ENCODE measurements around the gene IRAK1. TPM values are rescaled to one million over a fixed set of nuclear protein-coding genes. Genes with fewer than 3 reads are reported as not detected.
"Not testable (repeated sequence)": the region's sequence is repeated elsewhere in the genome, so short reads cannot be mapped to it uniquely, and the experiment has no call there.

The IRAK1 gene
- total RNA-seq, 1 donor, result 99.5 TPM

GRCh38 chrX:154000051-154000450 is 19.7 kb downstream of the IRAK1 start:
- Histone ChIP-seq H3K36me3 (ENCODE audit: insufficient read depth, low read length) (no peaks in the 10 kb centered on the region), H3K27me3 (ENCODE audit: insufficient read depth, low read length) (peaks cover 19% of the 10 kb centered on the region), H3K79me2 (ENCODE audit: insufficient read depth, low read length) (no peaks in the 10 kb centered on the region), H2AFZ (ENCODE audit: low read length) (no peak overlapping the region), H3K4me2 (ENCODE audit: insufficient read depth, low read length) (no peak overlapping the region), H3K9me3 (ENCODE audit: low read depth, low read length) (no peaks in the 10 kb centered on the region), H3K4me1 (ENCODE audit: insufficient read depth, low read length) (peaks cover 10% of the 10 kb centered on the region), H3K27ac (ENCODE audit: low read depth, low read length) (no peak overlapping the region), H3K4me3 (ENCODE audit: insufficient read depth, low read length) (no peak overlapping the region), H4K20me1 (ENCODE audit: insufficient read depth, low read length) (no peaks in the 10 kb centered on the region)
- peak; percentile 42 for DNase-seq (ENCODE audit: insufficient read length, low spot score, missing footprints)
- no peak for TF ChIP-seq CTCF (IDR thresholded peaks at IDR 0.05; ENCODE audit: extremely low read depth, low read depth, low read length)

GRCh38 chrX:153999359-154000037 is 20.2 kb downstream of the IRAK1 start:
- peaks cover 10% of the 10 kb centered on the region for H3K4me1 ChIP-seq (ENCODE audit: insufficient read depth, low read length)
- H3K9me3 ChIP-seq (ENCODE audit: low read depth, low read length), result no peaks in the 10 kb centered on the region
- no peaks in the 10 kb centered on the region for H3K79me2 ChIP-seq (ENCODE audit: insufficient read depth, low read length)
- H2AFZ ChIP-seq (ENCODE audit: low read length), result no peak overlapping the region
- H3K4me3 ChIP-seq (ENCODE audit: insufficient read depth, low read length), result no peak overlapping the region
- H3K4me2 ChIP-seq (ENCODE audit: insufficient read depth, low read length), result no peak overlapping the region
- H3K36me3 ChIP-seq (ENCODE audit: insufficient read depth, low read length), result no peaks in the 10 kb centered on the region
- H3K27ac ChIP-seq (ENCODE audit: low read depth, low read length), result no peak overlapping the region
- H4K20me1 ChIP-seq (ENCODE audit: insufficient read depth, low read length), result no peaks in the 10 kb centered on the region
- peak; percentile 38 for DNase-seq (ENCODE audit: insufficient read length, low spot score, missing footprints)
- no peak for TF ChIP-seq CTCF (IDR thresholded peaks at IDR 0.05; ENCODE audit: extremely low read depth, low read depth, low read length)
- peaks cover 18% of the 10 kb centered on the region for H3K27me3 ChIP-seq (ENCODE audit: insufficient read depth, low read length)

DNA sequence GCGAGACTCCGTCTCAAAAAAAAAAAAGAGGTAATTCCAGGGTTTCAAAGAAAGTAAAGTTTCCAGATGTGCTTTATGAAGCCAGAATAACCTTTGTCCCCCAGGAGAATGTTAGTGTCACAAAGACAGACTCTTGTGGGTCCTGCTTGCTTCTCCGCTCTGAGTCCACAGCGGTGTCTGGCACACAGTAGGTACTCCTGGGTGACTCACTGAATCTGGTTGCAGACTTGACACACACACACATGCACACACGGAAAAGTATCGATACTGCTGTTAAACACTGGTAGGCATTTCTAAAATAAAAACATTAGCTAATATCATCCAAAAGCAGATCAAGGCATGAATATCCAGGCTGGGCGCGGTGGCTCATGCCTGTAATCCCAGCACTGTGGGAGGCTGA is 24.2 kb downstream of the IRAK1 start:
- H3K79me2 ChIP-seq (ENCODE audit: insufficient read depth, low read length), result no peaks in the 10 kb centered on the region
- H3K36me3 ChIP-seq (ENCODE audit: insufficient read depth, low read length), result no peaks in the 10 kb centered on the region
- TF ChIP-seq CTCF (IDR thresholded peaks at IDR 0.05; ENCODE audit: extremely low read depth, low read depth, low read length), result no peak
- no peak overlapping the region for H3K4me3 ChIP-seq (ENCODE audit: insufficient read depth, low read length)
- no peak overlapping the region for H3K4me2 ChIP-seq (ENCODE audit: insufficient read depth, low read length)
- no peaks in the 10 kb centered on the region for H3K9me3 ChIP-seq (ENCODE audit: low read depth, low read length)
- H3K27ac ChIP-seq (ENCODE audit: low read depth, low read length), result no peak overlapping the region
- no peak overlapping the region for H2AFZ ChIP-seq (ENCODE audit: low read length)
- H3K4me1 ChIP-seq (ENCODE audit: insufficient read depth, low read length), result no peaks in the 10 kb centered on the region
- no peaks in the 10 kb centered on the region for H4K20me1 ChIP-seq (ENCODE audit: insufficient read depth, low read length)
- H3K27me3 ChIP-seq (ENCODE audit: insufficient read depth, low read length), result peaks cover 11% of the 10 kb centered on the region
- peak; percentile 30 for DNase-seq (ENCODE audit: insufficient read length, low spot score, missing footprints)

DNA sequence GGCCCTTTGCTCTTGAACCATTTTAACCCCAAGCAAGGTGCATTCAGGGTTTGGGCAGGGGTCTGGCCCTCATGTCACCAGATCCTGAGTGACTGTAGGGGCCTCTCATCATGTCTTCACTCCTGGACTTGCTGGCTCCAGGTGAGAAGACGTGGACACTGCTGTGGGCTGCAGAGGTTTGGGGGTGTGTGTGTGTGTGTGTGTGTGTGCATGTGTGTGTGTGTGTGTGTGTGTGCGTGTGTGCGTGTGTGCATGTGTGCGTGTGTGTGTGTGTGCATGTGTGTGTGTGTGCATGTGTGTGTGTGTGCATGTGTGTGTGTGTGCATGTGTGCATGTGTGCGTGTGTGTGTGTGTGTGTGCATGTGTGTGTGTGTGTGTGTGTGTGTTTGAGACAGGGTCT is 25.3 kb downstream of the IRAK1 start:
- not testable (repeated sequence) for H3K9me3 ChIP-seq (ENCODE audit: low read depth, low read length); H3K36me3 ChIP-seq (ENCODE audit: insufficient read depth, low read length); H3K4me3 ChIP-seq (ENCODE audit: insufficient read depth, low read length); H3K4me1 ChIP-seq (ENCODE audit: insufficient read depth, low read length); H2AFZ ChIP-seq (ENCODE audit: low read length); H3K79me2 ChIP-seq (ENCODE audit: insufficient read depth, low read length); H3K4me2 ChIP-seq (ENCODE audit: insufficient read depth, low read length); H3K27ac ChIP-seq (ENCODE audit: low read depth, low read length); H4K20me1 ChIP-seq (ENCODE audit: insufficient read depth, low read length)
- H3K27me3 ChIP-seq (ENCODE audit: insufficient read depth, low read length), result peaks cover 11% of the 10 kb centered on the region
- DNase-seq (ENCODE audit: insufficient read length, low spot score, missing footprints), result peak; percentile 45
